Ovary (tissue), 9 donors: ENCODE measurements around the gene CCDC138. TPM values are rescaled to one million over a fixed set of nuclear protein-coding genes. Genes with fewer than 3 reads are reported as not detected.

ENCODE experiments used
- DNase-seq, 5 donors: peaks; one replicate each; pipeline ENCODE4 v3.0.0-alpha.2; 2019 to 2020
- H3K27ac ChIP-seq, 2 donors: fragments of 200-600 bp; one replicate each; pipeline versions ENCODE4 v1.5.1 to v1.8.0; 2019 to 2022
- H3K27me3 ChIP-seq: fragments of 200-600 bp; one replicate; pipeline ENCODE4 v1.8.0; 2022
- H3K36me3 ChIP-seq: fragments of 200-600 bp; sonication (generic); one replicate; pipeline ENCODE4 v1.5.1; 2019
- H3K4me1 ChIP-seq: one replicate; pipeline ENCODE4 v1.8.1; 2013; ENCODE audit warnings: mild to moderate bottlenecking, moderate library complexity; ENCODE audit not compliant: insufficient read depth
- H3K4me3 ChIP-seq: fragments of 200-600 bp; sonication (generic); one replicate; pipeline ENCODE4 v1.5.1; 2017
- H3K9me3 ChIP-seq, 2 donors: fragments of 200-600 bp in 1 of 2; sonication (generic) in 1 of 2; one replicate each; pipeline versions ENCODE4 v1.5.1 to v1.8.1; 2013 to 2019; ENCODE audit warnings: mild to moderate bottlenecking in 1 of 2, moderate library complexity in 1 of 2
- CTCF ChIP-seq, 3 donors: fragments of 450-650 bp in 2 of 3; fragments of 200-600 bp in 1 of 3; IDR thresholded peaks; one replicate each; pipeline versions ENCODE4 v1.5.1 to v1.8.0; 2016 to 2022; ENCODE audit warnings: antibody characterized with exemption in 3 of 3, mild to moderate bottlenecking in 1 of 3
- EP300 ChIP-seq: sonication (generic); formaldehyde crosslinking; IDR thresholded peaks from one replicate; pipeline ENCODE4 v1.6.1; 2017; ENCODE audit warnings: antibody characterized with exemption
- POLR2A ChIP-seq: fragments of 450-650 bp; IDR thresholded peaks from one replicate; pipeline ENCODE4 v1.6.1; 2017; ENCODE audit warnings: antibody characterized with exemption, mild to moderate bottlenecking, moderate library complexity
- WGBS, 3 donors: extraction: QIAGEN DNeasy Blood & Tissue Kit in 1 of 3; methylation state at CpG; one replicate each; pipeline versions ENCODE4 v1.1.5 to v1.1.7; 2013 to 2017; 5-methylcytosine and 5-hydroxymethylcytosine counted together
- intact Hi-C, 4 donors: fragments of 100-400 bp; cut with DNase I; formaldehyde crosslinking; loops; one replicate each; pipeline versions ENCODE4 v1.11.0 to v1.15.1; 2022 to 2023
- polyA plus RNA-seq, 2 donors: library from polyadenylated mRNA; stranded (reverse); fragments of 200-250 nt in 1 of 2; fragments of 350-450 nt in 1 of 2; fragmentation: Illumina TruSeq in 1 of 2; extraction: RNeasy Lipid Tissue Mini Kit (QIAGEN cat#74804) in 1 of 2; gene quantifications; one replicate each; pipeline ENCODE4 v1.2.3, GENCODE V29; 2013 to 2014
- total RNA-seq, 7 donors: library from RNA; depleted of rRNA in 2 of 7; stranded (reverse); fragments of >200 nt in 2 of 7; fragmentation: NEBNext Ultra II Directional in 3 of 7; extraction: Animal tissue kit (Norgen Biotek cat#: 25700) in 3 of 7; gene quantifications; one replicate each; pipeline versions ENCODE4 v1.1.0 to v1.2.4, GENCODE V29; 2016 to 2023
- donor health status: DM: no; HTN: no; CAD: no; lungs with moderate emphysema.
- donor health status: DM: no; HTN: no; CAD: no.
- donor health status: Bipolar disorder and iron deficiency.
- donor health status: DM: yes; HTN: yes; CAD: no.
- donor health status: DM: no; HTN: no; CAD: no.
- donor health status: DM: yes; HTN: yes; CAD: no.

Gene CCDC138
- total and polyA plus RNA-seq, 9 donors = 1.9 to 8.6 (median 4.6) TPM

GRCh38 chr2:108904680-108905079, 118.1 kb downstream of the CCDC138 start:
- DNase-seq = no peak
- 78 to 86% (median 79%) methylated on average over 3 of the region's 3 CpGs for WGBS, 3 donors

GRCh38 chr2:108905176-108905575, 118.6 kb downstream of the CCDC138 start:
- WGBS, 3 donors = 41 to 75% (median 45%) methylated on average over 3 of the region's 3 CpGs
- DNase-seq = peak in 1 of 5 donors; percentile 6
- no peaks in the 10 kb centered on the region for H3K27me3 ChIP-seq
- intact Hi-C loops = no loop called here
- TF ChIP-seq POLR2A (no peak), CTCF (IDR thresholded peaks at IDR 0.05) (no peak), EP300 (no peak)
- H3K27ac ChIP-seq = no peak overlapping the region
- H3K4me1 ChIP-seq = no peaks in the 10 kb centered on the region
- H3K4me3 ChIP-seq = no peak overlapping the region
- H3K36me3 ChIP-seq = no peaks in the 10 kb centered on the region
- no peaks in the 10 kb centered on the region for H3K9me3 ChIP-seq

More at GRCh38 chr2:108904680-108905079, 118.1 kb downstream of the CCDC138 start:
- H3K4me1 ChIP-seq = no peaks in the 10 kb centered on the region
- intact Hi-C loops = no loop called here
- H3K9me3 ChIP-seq = no peaks in the 10 kb centered on the region
- no peak overlapping the region for H3K4me3 ChIP-seq
- H3K27me3 ChIP-seq = no peaks in the 10 kb centered on the region
- TF ChIP-seq EP300 (no peak), POLR2A (no peak), CTCF (IDR thresholded peaks at IDR 0.05) (no peak)
- H3K27ac ChIP-seq = no peak overlapping the region
- no peaks in the 10 kb centered on the region for H3K36me3 ChIP-seq

- WGBS, 3 donors = 83 to 86% (median 85%) methylated on average over 13 of the region's 13 CpGs
- peak in 1 of 5 donors; percentile 14 for DNase-seq
- Histone ChIP-seq H3K9me3 (no peaks in the 10 kb centered on the region), H3K36me3 (no peaks in the 10 kb centered on the region), H3K4me3 (no peak overlapping the region), H3K27ac (no peak overlapping the region), H3K4me1 (no peaks in the 10 kb centered on the region), H3K27me3 (no peaks in the 10 kb centered on the region)
- intact Hi-C loops = no loop called here
- no peak for TF ChIP-seq POLR2A
- TF ChIP-seq EP300 = no peak
- no peak for TF ChIP-seq CTCF (IDR thresholded peaks at IDR 0.05)
Observed at GRCh38 chr2:108905906-108906305, 119.3 kb downstream of the CCDC138 start.

- no peak for TF ChIP-seq POLR2A
- TF ChIP-seq EP300 = no peak
- TF ChIP-seq CTCF (IDR thresholded peaks at IDR 0.05) = no peak
- Histone ChIP-seq H3K9me3 (no peaks in the 10 kb centered on the region), H3K27me3 (no peaks in the 10 kb centered on the region), H3K36me3 (no peaks in the 10 kb centered on the region), H3K4me1 (no peaks in the 10 kb centered on the region), H3K27ac (no peak overlapping the region), H3K4me3 (no peak overlapping the region)
- intact Hi-C loops = no loop called here
- peak in 1 of 5 donors; percentile 17 for DNase-seq
- WGBS, 3 donors = 78 to 82% (median 79%) methylated on average over 15 of the region's 15 CpGs
Observed at GRCh38 chr2:108906403-108907077, 120.0 kb downstream of the CCDC138 start.
